WERI-Rb-1 (cell line): ENCODE data around the gene SORCS2.

Experiments
- DNase-seq: peaks from one replicate; pipeline ENCODE4 v3.0.0-alpha.2; 2020
- H3K27ac ChIP-seq: fragments of 250-450 bp; sonication (Bioruptor Pico); 2 replicates; pipeline ENCODE4 v1.5.1; 2020; ENCODE audit warnings: mild to moderate bottlenecking, moderate library complexity
- H3K27me3 ChIP-seq: fragments of 250-450 bp; sonication (Bioruptor Pico); 2 replicates; pipeline ENCODE4 v1.5.1; 2021; ENCODE audit warnings: mild to moderate bottlenecking, low read depth, moderate library complexity; ENCODE audit not compliant: insufficient read depth, severe bottlenecking
- H3K36me3 ChIP-seq: fragments of 250-450 bp; sonication (Bioruptor Pico); 2 replicates; pipeline ENCODE4 v1.5.1; 2020; ENCODE audit warnings: mild to moderate bottlenecking, moderate library complexity
- H3K4me3 ChIP-seq: 2 replicates; pipeline ENCODE4 v1.5.1; 2011; ENCODE audit warnings: low read depth, mild to moderate bottlenecking, control low read depth, low read length
- H3K9me3 ChIP-seq: fragments of 250-450 bp; sonication (Bioruptor Pico); 2 replicates; pipeline ENCODE4 v1.5.1; 2021; ENCODE audit warnings: mild to moderate bottlenecking, moderate library complexity; ENCODE audit not compliant: severe bottlenecking
- TF ChIP-seq, protein P1 (sequence below): IDR thresholded peaks from 2 replicates; pipeline ENCODE4 v1.5.1; 2011; ENCODE audit warnings: low read depth, mild to moderate bottlenecking, control low read depth, inconsistent platforms, low read length

SORCS2 gene

DNA sequence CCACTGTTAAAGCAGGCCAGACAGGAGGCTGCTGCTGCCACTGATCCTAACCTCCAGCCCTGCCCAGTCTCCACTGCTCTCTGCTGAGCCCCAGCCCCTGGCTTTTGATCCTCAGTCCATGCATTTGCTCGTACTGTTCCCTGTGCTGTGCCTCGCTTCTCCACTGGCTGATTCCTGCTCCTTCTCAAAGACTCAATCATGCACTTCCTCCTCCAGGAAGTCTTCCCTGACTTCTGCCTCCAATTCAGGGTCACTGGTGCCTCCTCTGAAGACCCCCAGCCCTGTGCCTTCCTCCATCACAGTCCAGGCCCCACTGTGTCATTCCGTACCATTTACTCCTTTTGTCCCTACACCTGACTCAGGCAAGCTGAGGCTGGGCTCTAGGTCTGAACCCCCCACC lies 473.0 kb downstream of the SORCS2 start:
- H3K4me3 ChIP-seq, result no peak overlapping the region
- no peak for DNase-seq

DNA sequence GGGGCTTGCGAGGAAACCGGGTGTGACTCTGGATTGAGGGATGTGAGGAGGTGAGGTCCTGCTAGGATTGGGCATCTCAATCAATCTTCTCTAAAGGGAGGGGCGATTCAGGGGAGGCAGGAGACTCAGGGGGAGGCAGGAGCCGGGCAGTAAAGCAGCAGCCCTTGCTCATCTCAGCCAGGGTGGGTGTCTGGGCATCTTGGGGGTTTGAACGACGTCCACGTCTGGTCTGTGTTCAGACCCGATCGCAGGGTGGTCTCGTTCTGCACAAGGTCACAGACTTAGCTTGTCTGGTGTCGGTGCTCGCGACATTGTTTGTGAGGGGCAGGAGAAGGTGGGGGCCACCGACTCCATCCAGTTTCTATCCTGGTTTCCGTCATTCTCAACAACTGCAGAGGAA lies 473.7 kb downstream of the SORCS2 start:
- H3K4me3 ChIP-seq, result no peak overlapping the region
- TF ChIP-seq, protein P1, sequence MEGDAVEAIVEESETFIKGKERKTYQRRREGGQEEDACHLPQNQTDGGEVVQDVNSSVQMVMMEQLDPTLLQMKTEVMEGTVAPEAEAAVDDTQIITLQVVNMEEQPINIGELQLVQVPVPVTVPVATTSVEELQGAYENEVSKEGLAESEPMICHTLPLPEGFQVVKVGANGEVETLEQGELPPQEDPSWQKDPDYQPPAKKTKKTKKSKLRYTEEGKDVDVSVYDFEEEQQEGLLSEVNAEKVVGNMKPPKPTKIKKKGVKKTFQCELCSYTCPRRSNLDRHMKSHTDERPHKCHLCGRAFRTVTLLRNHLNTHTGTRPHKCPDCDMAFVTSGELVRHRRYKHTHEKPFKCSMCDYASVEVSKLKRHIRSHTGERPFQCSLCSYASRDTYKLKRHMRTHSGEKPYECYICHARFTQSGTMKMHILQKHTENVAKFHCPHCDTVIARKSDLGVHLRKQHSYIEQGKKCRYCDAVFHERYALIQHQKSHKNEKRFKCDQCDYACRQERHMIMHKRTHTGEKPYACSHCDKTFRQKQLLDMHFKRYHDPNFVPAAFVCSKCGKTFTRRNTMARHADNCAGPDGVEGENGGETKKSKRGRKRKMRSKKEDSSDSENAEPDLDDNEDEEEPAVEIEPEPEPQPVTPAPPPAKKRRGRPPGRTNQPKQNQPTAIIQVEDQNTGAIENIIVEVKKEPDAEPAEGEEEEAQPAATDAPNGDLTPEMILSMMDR, result no peak
- DNase-seq, result no peak
- H3K9me3 ChIP-seq, result no peaks in the 10 kb centered on the region
- H3K36me3 ChIP-seq, result peaks cover 29% of the 10 kb centered on the region
- H3K27me3 ChIP-seq, result no peaks in the 10 kb centered on the region
- H3K27ac ChIP-seq, result no peak overlapping the region

More for the DNA sequence above, 473.0 kb downstream of the SORCS2 start:
- Histone ChIP-seq H3K36me3 (peaks cover 29% of the 10 kb centered on the region), H3K9me3 (no peaks in the 10 kb centered on the region), H3K27ac (no peak overlapping the region), H3K27me3 (no peaks in the 10 kb centered on the region)
- TF ChIP-seq, protein P1, result no peak

DNA sequence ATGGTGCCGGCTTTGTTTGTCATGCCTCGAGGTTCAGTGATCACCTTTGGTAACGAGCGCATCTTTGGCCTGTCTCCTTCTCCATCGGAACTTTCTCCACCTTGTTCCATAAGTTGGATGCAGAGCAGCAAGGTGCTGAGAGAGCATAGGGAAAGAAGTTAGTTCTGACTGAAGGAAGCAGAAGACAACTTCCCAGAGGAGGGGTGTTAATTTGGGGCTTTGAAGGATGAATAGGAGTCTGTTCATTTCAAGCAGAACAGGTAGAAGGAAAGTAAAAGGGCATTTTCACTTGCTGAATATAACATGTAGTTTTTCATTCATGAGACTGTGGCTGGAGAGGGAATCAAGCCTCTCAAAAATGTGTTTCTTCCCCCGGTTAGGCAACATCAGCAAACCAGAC lies 474.4 kb downstream of the SORCS2 start:
- H3K27me3 ChIP-seq, result no peaks in the 10 kb centered on the region
- H3K9me3 ChIP-seq, result no peaks in the 10 kb centered on the region
- no peak overlapping the region for H3K4me3 ChIP-seq
- DNase-seq, result no peak
- H3K36me3 ChIP-seq, result peaks cover 29% of the 10 kb centered on the region
- TF ChIP-seq, protein P1, result no peak
- H3K27ac ChIP-seq, result no peak overlapping the region

GRCh38 chr4:7668271-7668670 lies 475.9 kb downstream of the SORCS2 start:
- Histone ChIP-seq H3K9me3 (no peaks in the 10 kb centered on the region), H3K27ac (no peak overlapping the region), H3K36me3 (peaks cover 29% of the 10 kb centered on the region), H3K27me3 (no peaks in the 10 kb centered on the region), H3K4me3 (no peak overlapping the region)
- no peak for DNase-seq
- TF ChIP-seq, protein P1, result no peak

DNA sequence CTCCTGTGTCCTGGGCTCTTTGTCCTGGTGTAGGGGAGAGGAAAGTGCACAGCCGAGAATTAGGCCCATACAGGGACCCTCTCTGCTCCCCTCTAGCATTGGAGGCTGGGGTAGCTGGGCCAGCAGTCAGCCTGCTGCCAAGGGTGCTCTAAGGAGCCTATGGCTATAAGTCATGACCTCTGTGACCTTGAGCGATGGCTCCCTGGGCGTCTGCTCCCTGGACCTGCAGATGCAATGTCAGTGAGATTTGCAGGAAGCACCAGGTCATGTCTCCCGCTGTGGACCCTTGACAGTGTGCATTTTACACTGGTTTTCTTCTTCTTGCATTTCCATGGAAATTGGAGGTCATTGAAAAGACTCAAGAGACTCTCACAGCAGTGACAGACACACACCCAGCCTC lies 476.5 kb downstream of the SORCS2 start:
- H3K9me3 ChIP-seq, result no peaks in the 10 kb centered on the region
- TF ChIP-seq, protein P1, result no peak
- H3K27me3 ChIP-seq, result no peaks in the 10 kb centered on the region
- DNase-seq, result no peak
- no peak overlapping the region for H3K4me3 ChIP-seq
- no peak overlapping the region for H3K27ac ChIP-seq
- H3K36me3 ChIP-seq, result peaks cover 29% of the 10 kb centered on the region

DNA sequence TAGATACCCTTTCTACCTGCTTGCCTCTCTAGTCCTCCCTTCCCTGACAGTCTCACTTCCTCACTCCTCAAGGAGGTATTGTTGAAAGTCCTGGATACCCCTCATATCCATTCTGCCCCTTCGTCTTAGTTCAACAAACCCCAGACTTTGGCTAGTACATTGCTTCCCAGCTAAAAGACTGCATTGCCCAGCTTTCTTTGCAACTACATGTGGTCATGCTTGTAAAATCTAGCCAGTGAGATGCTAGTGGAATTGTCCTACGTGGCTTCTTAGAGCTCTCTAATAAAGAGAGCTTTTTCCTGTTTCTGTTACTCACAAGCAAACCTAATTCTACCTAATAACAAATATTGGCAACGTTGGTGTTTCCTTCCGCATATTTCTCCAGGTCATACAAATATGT lies 480.3 kb downstream of the SORCS2 start:
- Histone ChIP-seq H3K27me3 (no peaks in the 10 kb centered on the region), H3K9me3 (no peaks in the 10 kb centered on the region), H3K4me3 (no peak overlapping the region), H3K36me3 (peaks cover 15% of the 10 kb centered on the region), H3K27ac (no peak overlapping the region)
- TF ChIP-seq, protein P1, result no peak
- DNase-seq, result no peak
